Measurements from ENCODE around the gene THRAP3.

Gene THRAP3

DNA sequence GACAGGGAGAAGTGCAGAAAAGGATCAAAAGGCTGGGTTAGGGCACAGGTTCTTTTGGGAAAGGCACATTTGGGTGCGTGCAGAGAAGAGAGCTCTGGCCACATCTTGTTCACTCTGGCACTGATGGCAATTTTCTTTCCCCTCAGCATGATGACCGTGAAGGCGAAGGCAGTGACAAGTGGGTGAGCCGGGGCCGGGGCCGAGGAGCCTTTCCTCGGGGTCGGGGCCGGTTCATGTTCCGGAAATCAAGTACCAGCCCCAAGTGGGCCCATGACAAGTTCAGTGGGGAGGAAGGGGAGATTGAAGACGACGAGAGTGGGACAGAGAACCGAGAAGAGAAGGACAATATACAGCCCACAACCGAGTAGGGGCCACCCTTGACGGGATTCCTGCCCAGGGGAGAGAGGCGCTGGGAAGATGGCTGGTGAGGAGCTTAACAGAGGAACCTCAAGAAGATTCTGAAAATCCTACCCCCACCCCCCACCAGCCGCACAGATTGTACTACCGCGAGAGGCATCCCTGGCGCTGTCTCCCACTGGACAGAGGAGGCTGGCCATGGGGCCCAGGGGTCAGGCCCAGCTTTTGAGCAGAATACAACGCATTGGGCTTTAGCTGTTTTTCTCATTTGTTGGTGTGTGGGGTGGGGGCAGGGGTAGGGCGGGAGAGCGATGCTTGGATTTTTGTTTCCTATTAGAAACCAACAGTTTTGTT lies 79.6 kb downstream of the THRAP3 start:
- no peak for DNase-seq

DNA sequence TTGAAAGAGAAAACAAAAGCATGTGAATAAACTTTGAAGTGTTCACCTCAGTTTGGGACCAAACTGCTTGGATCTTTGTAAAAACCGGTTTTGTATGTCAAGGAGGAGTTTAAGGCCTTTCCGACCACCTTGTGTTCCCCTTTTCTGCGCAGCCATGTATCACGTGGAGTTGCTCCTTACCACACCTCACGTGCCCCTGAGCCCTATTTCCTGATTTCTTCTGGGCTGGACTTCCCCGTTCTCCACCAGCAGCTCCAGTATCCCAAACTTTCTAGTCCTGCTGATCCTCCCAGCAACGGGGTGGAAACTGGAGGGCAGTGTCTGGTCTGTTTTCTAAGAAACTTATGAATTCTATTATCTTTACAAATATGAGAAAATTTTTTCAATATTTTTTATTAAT lies 80.3 kb downstream of the THRAP3 start:
- DNase-seq: no peak

DNA sequence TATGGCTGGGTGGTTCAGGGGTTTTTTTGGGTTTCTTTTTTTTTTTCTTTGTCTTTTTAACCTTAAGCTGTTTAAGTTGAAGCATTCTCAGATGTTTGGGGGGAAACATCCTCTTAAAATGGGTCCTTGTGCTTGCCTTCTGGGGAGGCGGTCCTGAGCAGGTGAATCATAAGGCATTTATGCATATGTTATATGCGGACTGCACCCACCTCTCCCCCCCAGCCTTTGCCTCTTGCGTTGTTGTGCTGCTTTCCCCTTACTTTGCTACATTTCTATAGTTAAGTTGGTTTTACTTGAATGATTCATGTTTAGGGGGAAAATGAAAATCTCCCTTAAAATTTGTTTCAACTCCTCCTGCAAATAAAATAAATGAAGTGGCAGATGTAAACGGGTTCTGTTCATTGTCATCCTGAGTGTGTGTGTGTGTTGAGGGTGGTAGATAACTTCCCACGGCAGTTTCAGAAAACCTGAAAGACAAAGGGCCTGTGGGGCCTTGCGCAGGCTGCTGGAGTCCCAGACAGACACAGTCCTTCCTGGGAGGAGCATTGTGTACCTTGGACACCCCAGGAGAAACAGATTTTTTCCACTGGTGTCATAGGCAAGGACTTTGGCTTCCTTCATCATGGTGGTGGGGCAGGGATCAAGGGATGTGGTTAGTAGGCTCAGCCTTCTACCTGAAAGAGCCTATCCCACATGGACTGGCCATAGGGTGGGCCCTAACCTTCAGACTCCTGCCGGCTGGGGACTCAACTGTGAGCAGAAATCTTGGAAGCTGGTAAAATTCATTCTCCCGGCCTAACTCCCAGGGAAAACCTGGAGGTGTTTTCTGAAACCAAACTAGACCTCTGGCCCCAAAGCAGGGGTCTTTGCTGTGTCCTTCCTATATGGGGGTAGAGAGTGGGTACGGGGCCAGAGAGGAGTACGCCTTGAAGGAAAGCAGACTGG lies 81.0 kb downstream of the THRAP3 start:
- DNase-seq: no peak

DNA sequence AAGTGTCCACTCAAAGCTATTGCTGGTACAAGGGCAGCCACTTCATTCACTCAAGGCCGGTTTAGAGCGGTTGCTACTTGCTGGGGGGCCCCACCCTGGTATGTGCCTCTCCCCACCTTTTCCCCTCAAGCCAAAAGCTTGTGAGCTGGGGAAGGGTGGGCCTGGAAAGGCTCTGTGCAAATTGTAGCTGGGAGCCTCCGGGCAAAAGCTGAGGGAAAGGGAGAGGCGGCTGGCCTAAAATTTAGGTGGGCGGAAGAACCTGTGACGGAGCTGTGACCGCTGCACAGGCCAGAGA lies 81.6 kb downstream of the THRAP3 start:
- no peak for DNase-seq

DNA sequence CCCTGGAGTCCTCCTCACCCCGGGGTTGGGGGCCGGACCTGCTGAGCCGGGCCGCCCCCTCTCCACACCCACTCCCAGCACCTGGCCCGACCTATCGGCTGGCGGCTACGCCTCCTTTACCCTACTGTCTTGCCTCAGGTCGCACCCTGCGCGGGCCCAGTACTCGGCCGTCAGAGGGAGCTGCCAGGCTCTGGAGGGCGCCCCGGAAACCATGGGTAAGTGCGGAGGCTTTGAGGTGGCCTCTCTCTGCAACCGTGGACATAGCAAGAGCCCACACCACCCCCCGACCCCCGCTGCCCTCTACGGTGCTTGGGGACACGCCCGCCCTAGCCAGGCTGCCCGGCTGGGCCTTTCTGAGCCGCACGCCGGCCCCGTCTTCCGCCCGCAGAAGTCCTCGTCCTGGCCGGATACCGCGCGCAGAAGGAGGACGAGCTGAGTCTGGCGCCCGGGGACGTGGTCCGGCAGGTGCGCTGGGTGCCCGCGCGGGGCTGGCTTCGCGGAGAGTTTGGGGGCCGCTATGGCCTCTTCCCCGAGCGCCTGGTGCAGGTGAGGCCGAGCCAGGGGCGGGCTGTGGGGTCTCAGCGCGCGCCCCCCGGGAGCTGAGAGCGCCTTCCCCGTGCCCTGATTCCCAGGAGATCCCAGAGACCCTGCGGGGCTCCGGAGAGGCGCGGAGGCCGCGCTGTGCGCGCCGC lies 82.1 kb downstream of the THRAP3 start, which contains the start of gene SH3D21:
Gene SH3D21, plus strand, starts transcription at position 159 of the 692 bp plus-strand sequence. Its CDS starts 53 bp downstream, at position 212.
- peak; percentile 15 for DNase-seq

DNA sequence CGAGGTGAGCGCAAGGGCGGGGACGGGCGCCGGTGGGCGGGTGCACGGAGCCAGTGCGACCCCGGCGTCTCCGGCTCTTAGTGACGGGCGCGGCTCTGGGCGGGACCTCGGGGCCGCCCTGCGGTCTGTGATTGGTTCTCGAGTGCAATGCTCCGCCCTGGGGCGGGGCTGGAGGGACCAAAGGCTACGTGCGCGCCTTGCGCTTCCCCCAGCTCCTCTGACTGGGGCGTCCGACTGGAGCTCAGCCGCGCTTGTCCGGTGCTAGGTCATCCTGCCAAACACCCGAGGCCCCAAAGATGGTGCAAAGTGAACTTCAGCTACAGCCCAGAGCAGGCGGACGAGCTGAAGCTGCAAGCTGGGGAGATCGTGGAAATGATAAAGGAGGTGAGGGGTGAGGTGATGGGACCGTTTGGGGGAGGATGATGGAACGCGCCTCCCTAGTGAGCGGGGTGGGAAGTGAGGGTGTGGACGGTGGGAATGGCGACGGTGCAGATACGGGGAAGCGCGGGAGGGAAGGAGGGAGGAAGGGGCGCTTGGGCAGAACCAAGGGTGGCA lies 82.7 kb downstream of the THRAP3 start:
- peak; percentile 45 for DNase-seq

DNA sequence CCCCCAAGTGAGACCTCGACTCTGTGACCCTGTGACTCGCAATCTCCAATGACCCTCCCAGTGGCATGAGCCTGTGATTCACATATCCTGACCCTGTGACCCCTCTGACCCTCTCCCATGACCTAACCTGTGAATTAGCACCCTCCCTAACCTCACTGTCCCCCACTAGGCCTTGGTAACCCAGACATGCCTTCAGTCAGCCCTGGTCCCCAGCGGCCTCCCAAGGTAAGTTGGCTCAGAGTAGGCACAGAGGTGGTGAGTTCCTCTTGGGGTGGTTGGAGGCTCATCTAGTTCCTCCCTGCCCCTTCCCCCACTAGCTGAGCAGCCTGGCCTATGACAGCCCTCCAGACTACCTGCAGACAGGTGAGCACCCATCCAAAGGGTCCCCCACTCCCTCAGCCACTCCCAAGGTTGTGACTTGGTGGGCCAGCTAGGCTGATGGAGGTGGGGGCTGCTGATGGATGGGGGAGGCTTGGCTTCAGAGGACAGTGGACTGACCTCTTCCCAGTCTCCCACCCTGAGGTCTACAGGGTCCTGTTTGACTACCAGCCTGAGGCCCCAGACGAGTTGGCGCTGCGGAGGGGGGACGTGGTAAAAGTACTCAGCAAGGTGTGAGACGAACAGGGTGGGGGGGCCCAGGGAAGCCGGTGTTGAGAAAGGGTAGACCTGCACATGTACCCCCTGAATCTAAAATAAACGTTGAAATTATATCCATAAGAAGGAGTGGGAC lies 83.5 kb downstream of the THRAP3 start:
- no peak for DNase-seq

DNA sequence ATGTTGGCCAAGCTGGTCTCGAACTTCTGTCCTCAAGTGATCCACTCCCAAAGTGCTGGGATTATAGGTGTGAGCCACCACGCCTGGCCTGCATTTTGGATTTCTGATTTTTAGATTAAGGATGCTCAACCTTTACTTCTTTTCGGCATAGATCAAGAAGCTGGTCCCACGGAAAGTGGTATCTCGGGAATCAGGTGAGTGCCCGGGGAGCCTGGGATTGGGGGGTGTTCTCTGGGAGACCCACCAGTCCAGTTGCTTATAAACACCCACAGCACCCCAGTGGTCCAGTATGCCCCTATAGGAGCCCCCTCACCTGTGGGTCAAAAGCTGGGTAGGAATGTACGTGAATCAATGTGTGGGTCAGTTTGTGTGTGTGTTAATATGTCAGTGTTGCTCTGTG lies 85.2 kb downstream of the THRAP3 start:
- DNase-seq: no peak

DNA sequence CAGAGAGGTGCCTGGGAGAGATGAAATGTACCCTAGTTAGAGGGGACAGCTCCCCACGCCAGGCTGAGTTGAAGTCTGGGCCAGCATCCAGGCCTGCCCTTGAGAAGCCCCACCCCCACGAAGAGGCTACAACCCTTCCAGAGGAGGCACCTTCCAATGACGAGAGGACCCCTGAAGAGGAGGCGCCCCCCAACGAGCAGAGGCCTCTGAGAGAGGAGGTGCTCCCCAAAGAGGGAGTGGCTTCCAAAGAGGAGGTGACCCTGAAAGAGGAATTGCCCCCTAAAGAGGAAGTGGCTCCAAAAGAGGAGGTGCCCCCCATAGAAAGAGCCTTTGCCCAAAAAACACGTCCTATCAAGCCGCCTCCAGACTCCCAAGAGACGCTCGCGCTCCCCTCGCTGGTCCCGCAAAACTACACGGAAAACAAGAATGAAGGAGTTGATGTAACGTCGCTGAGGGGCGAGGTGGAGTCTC lies 96.1 kb downstream of the THRAP3 start:
- DNase-seq: no peak

DNA sequence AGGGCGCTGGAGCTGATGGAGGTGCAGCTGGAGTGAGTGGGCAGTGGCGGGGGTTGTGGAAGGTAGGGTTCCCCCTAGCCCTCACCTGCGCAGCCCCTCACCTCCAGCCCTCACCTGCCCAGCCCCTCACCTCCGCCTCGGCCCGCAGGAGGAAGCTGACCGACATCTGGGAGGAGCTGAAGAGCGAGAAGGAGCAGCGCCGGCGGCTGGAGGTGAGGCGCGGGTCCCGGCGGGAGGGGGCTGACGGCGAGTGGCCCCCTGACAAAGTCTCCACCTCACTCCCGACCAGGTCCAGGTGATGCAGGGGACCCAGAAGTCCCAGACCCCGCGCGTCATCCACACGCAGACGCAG lies 96.5 kb downstream of the THRAP3 start:
- no peak for DNase-seq

DNA sequence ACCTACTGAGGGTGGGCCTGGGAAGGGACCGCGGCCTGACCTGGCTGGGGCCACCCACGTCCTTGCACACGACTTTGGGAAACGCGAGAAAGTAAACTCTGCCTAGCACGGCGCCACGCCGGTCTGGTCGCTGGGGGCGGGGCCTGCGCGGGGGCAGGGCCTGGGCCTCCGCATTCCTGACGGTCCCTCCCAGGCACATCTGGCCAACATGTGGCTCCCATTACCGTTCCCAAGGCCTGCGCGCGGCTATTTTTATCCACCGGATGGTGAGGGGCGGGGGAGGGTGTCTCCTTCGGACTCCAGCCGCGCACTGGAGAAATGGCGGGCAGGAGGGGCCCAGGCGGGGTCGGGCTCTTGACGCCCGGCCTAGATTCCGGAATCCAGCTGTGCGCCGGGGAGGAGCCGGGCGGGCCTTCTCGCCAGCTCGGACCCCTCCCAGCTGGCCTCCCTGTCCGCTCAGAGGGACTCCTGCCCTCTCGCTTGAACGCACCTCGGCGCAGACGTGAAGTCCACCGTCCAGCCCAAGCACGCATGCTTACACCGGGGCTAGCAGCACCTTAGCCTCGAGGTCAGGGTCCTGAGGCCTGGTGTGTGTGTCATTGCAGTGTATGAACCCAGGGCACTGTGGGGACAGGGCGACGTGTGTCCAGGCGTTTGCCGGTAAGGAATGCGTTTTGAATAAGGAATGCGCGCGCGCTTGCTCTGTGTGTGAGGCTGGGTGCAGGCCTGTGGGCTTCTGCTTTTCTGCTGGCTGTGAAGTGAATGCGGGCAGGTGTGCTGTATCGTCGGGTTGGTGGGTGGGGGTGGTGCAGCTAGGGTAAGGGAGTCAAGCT lies 97.1 kb downstream of the THRAP3 start:
- DNase-seq: no peak

DNA sequence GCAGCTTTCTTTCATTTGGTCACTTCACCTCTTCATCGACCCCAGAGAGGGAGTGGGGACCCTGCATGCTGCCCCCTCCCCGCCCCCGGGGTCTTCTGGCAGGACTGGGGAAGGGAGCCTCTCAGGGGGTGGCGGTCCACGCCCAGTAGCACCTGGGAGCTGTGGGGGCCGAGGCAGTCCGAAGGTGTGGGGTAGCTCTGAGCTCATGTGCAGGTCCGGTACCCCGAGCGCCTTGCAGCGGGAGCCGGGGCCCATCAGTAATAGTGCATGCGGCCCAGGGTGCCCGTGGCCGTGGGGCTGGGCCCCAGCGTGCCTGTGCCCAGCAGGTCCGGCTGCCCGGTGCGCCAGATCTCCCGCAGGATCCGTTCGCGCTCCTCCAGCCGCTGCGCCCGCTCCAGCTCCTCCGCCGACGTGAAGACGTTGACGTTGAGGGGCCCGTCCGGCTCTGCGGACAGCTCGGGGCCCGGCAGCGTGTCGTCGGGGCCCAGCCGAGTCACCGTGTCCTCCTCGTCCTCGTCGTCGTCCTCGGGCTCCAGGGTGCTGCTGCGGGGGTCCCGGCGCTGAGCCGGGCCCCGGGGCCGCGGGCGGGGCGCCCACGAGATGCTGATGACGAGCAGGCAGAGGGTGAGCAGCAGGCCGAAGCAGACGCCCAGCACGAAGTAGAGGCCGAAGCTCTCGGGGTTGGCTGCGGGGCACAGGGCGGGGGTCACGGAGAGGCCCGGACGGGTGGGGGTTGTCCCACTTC lies 98.0 kb downstream of the THRAP3 start:
- no peak for DNase-seq

DNA sequence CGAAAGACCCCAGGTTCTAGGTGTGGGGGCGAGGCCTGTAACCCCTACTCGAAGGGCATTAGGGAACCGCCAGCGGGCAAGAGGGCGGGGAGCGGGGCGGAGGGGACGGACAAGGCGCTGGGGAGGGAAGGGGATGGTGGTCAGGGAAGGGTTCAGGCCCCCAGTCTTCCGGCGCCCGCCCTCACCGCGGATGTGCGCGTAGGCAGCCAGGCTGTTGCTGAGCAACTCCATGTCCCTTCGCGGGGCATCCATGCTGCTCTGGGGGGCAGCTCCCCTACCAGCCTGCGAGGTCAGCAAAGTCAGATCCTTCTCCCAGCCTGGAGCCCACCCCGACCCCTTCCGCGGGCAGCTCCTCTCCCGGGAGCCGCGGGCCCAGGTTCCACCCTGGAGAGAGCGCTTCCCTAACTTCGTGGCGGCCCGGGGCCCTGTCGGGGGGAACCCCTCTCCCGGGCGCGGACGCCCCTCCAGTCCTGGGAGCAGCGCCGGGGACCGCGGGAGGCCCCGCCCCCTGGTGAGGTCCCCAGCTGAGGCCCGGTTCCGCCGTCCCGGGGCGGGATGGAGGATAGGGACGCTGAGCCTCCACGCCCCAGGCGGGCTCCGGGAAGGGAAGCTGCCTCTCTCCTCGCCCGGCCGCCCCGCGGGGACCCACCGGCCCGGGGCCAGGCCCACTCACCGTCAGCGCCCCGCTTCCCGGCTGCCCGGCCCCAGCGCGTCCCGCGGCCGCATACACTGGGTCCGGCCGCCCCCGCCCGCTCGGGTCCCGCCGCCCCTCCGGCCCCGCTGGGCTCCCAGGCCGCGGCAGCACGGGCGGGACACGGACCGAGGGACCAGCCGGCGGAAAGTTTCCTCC lies 98.8 kb downstream of the THRAP3 start:
- no peak for DNase-seq

DNA sequence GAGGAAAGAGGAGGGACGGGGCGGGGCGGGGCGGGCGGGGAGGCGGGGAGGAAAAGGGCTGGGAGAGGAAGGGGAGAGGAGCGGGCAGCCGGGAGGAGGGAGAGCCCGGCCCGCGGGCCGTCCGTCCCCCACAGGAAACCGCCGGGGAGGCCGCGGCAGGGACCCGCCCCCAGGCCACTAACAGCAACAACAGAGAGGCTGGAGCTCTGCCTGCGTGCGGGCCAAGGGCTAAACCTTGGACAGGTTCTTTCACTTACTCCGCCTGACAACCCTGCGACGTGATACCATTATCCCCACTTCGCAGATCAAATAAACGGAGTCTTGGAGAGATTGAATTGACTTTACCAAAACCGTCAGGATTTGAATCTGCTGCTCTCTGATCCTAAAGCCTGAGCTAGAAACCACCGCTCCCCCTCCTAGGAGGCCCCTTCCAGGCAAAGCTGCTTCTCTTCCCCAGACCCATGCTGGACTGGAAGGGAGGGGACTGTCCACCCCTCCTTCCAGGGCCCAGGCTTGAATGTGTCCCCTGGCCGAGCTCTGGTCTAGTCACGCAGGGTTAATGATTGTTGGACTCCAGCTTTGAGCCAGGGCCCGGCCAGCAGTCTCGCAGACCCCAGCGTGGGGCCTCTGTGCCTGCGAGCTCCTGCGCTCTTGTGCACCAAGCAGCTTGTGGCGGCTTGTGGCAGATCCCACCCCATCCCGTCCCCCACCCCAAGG lies 99.6 kb downstream of the THRAP3 start, which contains the start of gene EVA1B:
Gene EVA1B, minus strand, starts transcription at position 10 of the 717 bp plus-strand sequence. CDS start 608 bp downstream, outside the sequence.
- no peak for DNase-seq

DNA sequence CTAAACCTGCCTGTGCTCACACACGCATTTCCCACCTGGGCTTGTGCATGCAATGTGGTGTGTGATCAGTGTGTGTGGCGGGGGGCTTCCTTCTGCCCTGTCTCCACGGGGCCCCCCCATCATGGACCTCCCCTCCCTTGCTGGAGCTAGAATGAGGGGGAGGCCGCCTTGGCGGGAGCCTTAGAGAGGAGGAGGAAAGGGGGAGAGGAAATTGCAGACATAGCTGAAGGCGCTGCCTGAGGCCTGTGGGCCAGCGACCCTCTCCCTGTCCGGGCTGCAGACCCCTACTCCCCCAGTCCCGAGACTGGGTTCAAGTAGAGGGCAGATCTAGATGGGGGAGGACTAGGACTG lies 100.1 kb downstream of the THRAP3 start:
- DNase-seq: no peak

DNA sequence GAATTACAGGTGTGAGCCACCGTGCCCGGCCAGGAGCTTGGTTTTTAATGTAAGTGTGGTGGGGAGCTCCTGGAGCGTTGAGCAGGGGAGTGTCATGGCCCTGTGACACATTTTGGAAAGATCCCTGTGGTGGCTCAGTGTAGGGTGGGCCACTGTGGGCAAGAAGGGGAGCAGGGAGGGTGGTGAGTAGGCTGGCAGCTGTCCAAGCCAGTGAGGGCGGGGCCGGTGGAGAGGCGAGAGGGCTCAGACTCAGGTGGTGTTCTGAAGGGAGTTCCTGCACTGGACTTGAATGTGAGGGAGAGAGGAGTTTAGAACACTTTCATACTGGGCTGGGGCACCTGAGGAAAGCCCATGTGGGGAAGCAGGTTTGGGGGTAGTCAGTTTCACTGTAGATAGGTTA lies 102.3 kb downstream of the THRAP3 start:
- DNase-seq: no peak

DNA sequence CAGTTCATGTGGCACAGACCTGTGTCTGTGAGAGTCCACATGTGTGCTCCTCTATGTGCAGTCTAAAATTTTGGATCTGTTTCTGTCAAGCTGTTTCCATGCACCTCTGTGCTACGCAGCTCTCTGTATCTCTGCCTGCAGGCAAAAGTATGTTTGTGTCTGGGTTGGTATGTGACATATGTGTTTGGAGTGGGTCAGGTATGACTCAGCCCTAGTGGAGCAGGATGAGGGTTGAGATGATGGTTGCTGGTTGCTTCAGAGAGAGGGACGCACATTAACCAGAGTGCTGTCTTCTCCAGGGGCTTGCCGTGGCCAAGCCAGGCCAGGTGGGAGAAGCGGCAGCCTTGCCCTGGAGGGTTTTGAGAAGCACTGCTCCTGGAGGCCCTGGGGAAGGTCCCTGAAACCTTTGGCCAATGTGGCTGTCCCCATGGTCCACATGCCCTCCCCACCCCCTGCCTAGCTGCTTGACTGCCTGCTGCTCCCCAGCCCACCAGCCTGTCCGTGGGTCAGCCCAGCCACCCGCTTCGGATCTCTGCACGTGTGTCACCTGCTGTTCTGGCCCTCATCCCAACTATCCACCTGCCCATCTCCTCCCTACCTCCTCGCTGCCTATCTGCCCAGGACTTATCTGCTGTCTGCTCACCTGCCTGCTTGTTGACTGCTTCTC lies 103.3 kb downstream of the THRAP3 start:
- peak; percentile 15 for DNase-seq

DNA sequence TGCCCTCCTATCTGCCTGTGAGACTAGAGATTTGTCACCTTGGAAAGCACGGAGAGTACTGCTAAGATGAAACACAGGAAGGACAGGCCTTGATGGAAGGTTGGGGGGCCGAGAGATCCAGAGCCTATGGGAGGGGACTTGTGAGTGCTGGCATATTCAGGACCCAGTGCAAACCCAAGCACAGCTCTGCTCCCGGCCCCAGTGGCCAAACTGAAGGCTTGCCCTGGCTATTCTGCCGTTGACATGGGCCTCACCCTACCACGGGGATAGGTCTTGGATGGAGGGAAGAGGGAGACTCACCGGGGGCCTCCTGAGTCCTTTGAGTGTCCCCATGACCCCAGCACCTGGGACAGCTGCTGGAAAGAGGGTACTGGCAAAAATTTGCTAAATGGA lies 103.8 kb downstream of the THRAP3 start:
- no peak for DNase-seq

DNA sequence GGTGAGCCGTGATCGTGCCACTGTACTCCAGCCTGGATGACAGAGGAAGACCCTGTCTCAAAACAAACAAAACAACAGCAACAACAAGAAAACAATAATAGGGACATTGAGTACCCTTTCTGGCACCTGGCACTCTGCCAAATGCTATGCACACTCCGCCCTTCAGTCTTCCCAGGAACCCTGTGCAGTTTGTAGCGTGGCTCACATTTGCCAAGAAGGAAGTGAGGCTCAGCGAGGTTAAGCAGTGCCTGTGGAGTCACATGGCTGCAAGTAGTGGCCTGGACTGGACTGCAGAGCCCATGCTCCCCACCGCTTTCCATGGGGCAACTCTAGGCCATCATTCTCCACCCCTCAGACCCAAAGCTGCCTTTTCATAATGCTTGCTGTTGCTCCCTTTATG lies 104.5 kb downstream of the THRAP3 start:
- DNase-seq: no peak
